GM23248 (cell line): ENCODE data around the gene CD300A. TPM values are rescaled to one million over a fixed set of nuclear protein-coding genes. Genes with fewer than 3 reads are reported as not detected.
A peak's percentile ranks its signal among the peaks of the same experiment; 100 is the strongest.

Experiments used
- DNase-seq: peaks from one replicate; pipeline ENCODE4 v3.0.0-alpha.2; 2015
- H2AFZ ChIP-seq: fragments of 200-600 bp; sonication (generic); 2 replicates; pipeline ENCODE4 v1.6.1; 2016; ENCODE audit warnings: antibody characterized with exemption
- H3F3A ChIP-seq: fragments of 200-600 bp; sonication (generic); 2 replicates; pipeline ENCODE4 v1.6.1; 2016; ENCODE audit warnings: mild to moderate bottlenecking, antibody characterized with exemption, mixed run types; ENCODE audit not compliant: insufficient read depth
- H3K27ac ChIP-seq: fragments of 200-600 bp; sonication (generic); 2 replicates; pipeline ENCODE4 v1.5.1; 2016; ENCODE audit warnings: mild to moderate bottlenecking
- H3K27me3 ChIP-seq: fragments of 200-600 bp; sonication (generic); replicated peaks from 2 replicates; pipeline ENCODE4 v1.6.1; 2016; ENCODE audit warnings: mild to moderate bottlenecking; ENCODE audit not compliant: insufficient read depth
- H3K36me3 ChIP-seq: fragments of 200-600 bp; sonication (generic); 2 replicates; pipeline ENCODE4 v1.6.1; 2016; ENCODE audit warnings: low read depth, mild to moderate bottlenecking
- H3K4me1 ChIP-seq: fragments of 200-600 bp; sonication (generic); 2 replicates; pipeline ENCODE4 v1.6.1; 2016; ENCODE audit warnings: mild to moderate bottlenecking; ENCODE audit not compliant: insufficient read depth
- H3K4me2 ChIP-seq: fragments of 200-600 bp; sonication (generic); one replicate; pipeline ENCODE4 v1.6.1; 2016; ENCODE audit warnings: mild to moderate bottlenecking; ENCODE audit not compliant: unreplicated experiment
- H3K4me3 ChIP-seq: fragments of 200-600 bp; sonication (generic); 2 replicates; pipeline ENCODE4 v1.5.1; 2016; ENCODE audit warnings: mild to moderate bottlenecking
- H3K79me2 ChIP-seq: fragments of 200-600 bp; sonication (generic); 2 replicates; pipeline ENCODE4 v1.6.1; 2016; ENCODE audit warnings: mild to moderate bottlenecking; ENCODE audit not compliant: insufficient read depth
- H3K9ac ChIP-seq: fragments of 200-600 bp; sonication (generic); 2 replicates; pipeline ENCODE4 v1.6.1; 2016; ENCODE audit warnings: mild to moderate bottlenecking
- H3K9me2 ChIP-seq: fragments of 200-600 bp; sonication (generic); 2 replicates; pipeline ENCODE4 v1.6.1; 2016; ENCODE audit warnings: mixed run types, mild to moderate bottlenecking, moderate library complexity; ENCODE audit not compliant: insufficient read depth
- H3K9me3 ChIP-seq: fragments of 200-600 bp; sonication (generic); one replicate; pipeline ENCODE4 v1.6.1; 2017; ENCODE audit warnings: low read depth
- H4K20me1 ChIP-seq: fragments of 200-600 bp; sonication (generic); 2 replicates; pipeline ENCODE4 v1.6.0; 2016; ENCODE audit not compliant: insufficient read depth
- EZH2 ChIP-seq: fragments of 200-600 bp; sonication (generic); IDR thresholded peaks from 2 replicates; pipeline ENCODE4 v1.6.1; 2018; ENCODE audit warnings: antibody characterized with exemption, mild to moderate bottlenecking; ENCODE audit not compliant: insufficient read depth, poor library complexity, severe bottlenecking
- EZH2phosphoT487 ChIP-seq: fragments of 200-600 bp; sonication (generic); IDR thresholded peaks from 2 replicates; pipeline ENCODE4 v1.6.1; 2018; ENCODE audit warnings: antibody characterized with exemption, moderate library complexity, mild to moderate bottlenecking, low read depth; ENCODE audit not compliant: insufficient read depth
- WGBS, 2 experiments: methylation state at CpG; one replicate each; pipeline ENCODE4 v1.1.6; 2015 to 2017; ENCODE audit warnings: low lambda C conversion rate in 2 of 2, low coverage in 1 of 2; ENCODE audit errors: missing lambda C conversion rate in 2 of 2; 5-methylcytosine and 5-hydroxymethylcytosine counted together
- in situ Hi-C: fragments of 300-500 bp; cut with MboI; formaldehyde crosslinking; loops from 2 replicates; pipeline ENCODE4 v1.15.0; 2020
- polyA plus RNA-seq: library from polyadenylated mRNA; unstranded; fragments of >200 nt; fragmentation: Nextera tagmentation; extraction: Ambion mirVana; gene quantifications from 2 replicates; pipeline ENCODE4 v1.2.1, GENCODE V29; 2016
- total RNA-seq: library from RNA; depleted of rRNA; stranded (reverse); fragments of >200 nt; shearing (Covaris generic); gene quantifications from 2 replicates; pipeline ENCODE4 v1.2.3, GENCODE V29; 2014

The CD300A gene
- total and polyA plus RNA-seq, 2 experiments from 2014 or later = not detected

DNA sequence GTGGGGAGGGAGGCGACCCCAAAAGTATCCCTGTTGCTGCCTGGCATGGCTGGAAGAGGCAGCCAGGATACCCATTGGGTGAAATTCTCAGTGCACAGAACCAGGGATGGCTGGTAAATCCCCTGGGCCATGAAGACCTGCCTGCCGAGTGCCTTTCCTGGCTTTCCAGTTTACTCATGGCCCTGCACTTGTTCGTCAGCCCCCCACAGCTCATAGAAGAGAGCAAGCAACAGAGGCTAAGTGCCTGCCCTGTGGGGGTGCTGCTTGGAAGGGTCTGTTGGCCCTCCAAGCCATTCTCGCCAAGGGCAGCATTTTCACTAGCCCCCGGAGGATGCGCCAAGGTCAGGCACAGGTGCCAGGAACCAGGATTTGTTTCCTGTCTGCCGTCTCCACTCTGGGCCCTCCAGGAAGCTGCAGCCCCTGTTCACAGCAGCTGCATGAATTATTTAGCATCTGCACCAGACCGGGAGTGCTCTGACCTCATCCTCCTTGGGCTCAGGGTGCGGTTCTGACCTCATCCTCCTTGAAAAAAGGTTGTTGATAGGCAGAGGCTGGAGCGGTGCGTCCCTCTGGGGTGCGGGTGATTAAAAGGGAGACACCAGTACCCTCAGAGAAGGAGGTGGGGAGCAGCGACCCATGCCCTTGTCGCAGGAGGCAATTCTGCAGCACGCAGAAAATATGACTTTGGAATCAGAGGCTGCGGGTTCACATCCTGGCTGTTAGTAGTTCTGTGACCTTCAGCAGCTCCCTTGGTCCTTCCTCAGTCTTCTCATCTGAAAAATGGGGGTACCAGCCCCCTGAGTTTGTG lies 14.2 kb upstream of the CD300A start:
- no peak overlapping the region for H3K4me2 ChIP-seq
- no peak overlapping the region for H3K27ac ChIP-seq
- H3F3A ChIP-seq = no peaks in the 10 kb centered on the region
- H3K9ac ChIP-seq = no peak overlapping the region
- H3K4me1 ChIP-seq = peaks cover 4% of the 10 kb centered on the region; the same call in 1 of the 2 replicates
- WGBS, 2 experiments = 55 to 62% methylated on average over 16 of the region's 16 CpGs
- no peaks in the 10 kb centered on the region for H4K20me1 ChIP-seq
- no peaks in the 10 kb centered on the region for H3K27me3 ChIP-seq
- no peak overlapping the region for H2AFZ ChIP-seq
- no peaks in the 10 kb centered on the region for H3K9me3 ChIP-seq
- no peaks in the 10 kb centered on the region for H3K9me2 ChIP-seq
- H3K79me2 ChIP-seq = no peaks in the 10 kb centered on the region
- in situ Hi-C loops = no loop called here
- DNase-seq = peak; percentile 30
- H3K36me3 ChIP-seq = no peaks in the 10 kb centered on the region
- TF ChIP-seq EZH2 (no peak), EZH2phosphoT487 (no peak)
- H3K4me3 ChIP-seq = no peak overlapping the region

DNA sequence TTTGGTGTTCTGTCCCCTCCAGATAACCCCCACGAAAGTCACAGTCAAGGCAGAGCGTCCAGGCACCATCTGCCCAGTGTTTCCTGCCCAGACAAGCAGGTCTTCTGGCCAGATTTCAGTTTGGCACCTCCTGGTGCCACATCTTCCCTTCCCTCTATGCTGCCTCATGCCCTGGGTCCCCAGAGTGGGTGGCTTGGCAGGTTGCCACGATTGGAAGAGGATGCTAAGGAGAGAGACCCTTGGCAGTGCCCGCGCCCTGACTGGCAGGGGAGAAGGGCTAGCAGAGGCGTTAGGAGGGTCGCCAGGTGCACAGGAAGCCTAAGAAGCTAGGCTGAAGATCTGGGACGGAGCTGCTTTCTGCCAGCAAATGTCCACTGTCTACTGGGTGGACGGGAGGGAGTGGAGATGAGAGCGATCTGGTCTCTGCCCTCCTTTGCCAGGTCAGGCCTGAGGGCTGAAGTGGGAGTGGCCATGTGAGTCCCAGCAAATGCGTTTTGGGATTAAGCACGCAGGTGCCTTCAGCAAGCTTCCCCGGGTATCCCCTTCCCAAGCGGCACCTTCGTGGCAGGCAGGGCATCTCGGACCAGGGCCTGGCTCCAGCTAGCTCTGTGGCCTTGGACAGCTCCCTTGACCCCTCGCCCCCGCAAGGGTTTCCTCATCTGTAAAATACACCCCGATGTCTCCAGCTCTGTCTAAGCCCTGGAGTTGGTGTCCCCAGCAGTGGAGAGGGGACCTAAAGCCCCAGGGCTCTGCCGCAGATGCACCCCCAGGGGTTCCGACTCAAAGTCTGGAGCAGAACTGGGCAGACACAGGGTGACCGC lies 13.4 kb upstream of the CD300A start:
- Histone ChIP-seq H3K79me2 (no peaks in the 10 kb centered on the region), H3K9ac (no peak overlapping the region), H3K4me1 (peaks cover 4% of the 10 kb centered on the region; the same call in 1 of the 2 replicates), H3K4me3 (peak overlapping the region; percentile 54; the same call in 1 of the 2 replicates), H3F3A (no peaks in the 10 kb centered on the region), H3K4me2 (peak overlapping the region; percentile 64), H3K9me3 (no peaks in the 10 kb centered on the region), H4K20me1 (no peaks in the 10 kb centered on the region), H3K27me3 (no peaks in the 10 kb centered on the region), H3K9me2 (no peaks in the 10 kb centered on the region), H2AFZ (peak overlapping the region; percentile 67; the same call in 1 of the 2 replicates), H3K27ac (no peak overlapping the region), H3K36me3 (no peaks in the 10 kb centered on the region)
- in situ Hi-C loops = no loop called here
- 68 to 72% methylated on average over 22 of the region's 22 CpGs for WGBS, 2 experiments
- TF ChIP-seq EZH2 (no peak), EZH2phosphoT487 (no peak)
- no peak for DNase-seq

DNA sequence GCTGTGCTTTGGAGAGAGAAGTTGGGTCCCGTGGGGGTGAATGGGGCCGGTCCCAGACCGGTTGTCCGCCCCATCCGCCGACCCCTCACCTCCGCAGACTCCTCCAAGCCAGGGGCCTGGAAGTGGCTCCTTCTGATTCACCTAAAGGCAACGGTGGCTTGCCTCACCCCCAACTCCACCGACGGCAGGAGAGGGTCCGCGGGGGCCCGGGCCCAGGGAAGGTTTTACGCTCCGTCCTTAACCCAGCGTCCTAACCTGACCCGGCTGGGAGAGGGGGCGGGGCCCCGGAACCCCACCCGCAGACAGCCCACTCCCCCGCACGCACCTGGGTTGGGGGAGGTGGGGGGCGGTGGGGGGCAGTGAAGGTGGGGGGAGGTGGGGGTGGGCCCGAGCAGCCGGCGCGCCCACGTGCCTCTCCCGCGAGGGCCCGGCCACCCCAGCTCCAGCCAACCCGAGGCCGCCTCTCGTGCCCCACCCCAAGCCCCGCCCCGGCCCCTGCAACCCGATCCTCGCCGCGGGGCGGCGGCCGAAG lies 12.7 kb upstream of the CD300A start:
- WGBS, 2 experiments = 1 to 6% methylated on average over 22 to 41 of the region's 43 CpGs
- no peak overlapping the region for H3K27ac ChIP-seq
- H3F3A ChIP-seq = no peaks in the 10 kb centered on the region
- H3K4me3 ChIP-seq = peak overlapping the region; percentile 70
- no peak for DNase-seq
- H3K36me3 ChIP-seq = no peaks in the 10 kb centered on the region
- H2AFZ ChIP-seq = peak overlapping the region; percentile 67; the same call in 1 of the 2 replicates
- no peaks in the 10 kb centered on the region for H3K79me2 ChIP-seq
- peaks cover 4% of the 10 kb centered on the region; the same call in 1 of the 2 replicates for H3K4me1 ChIP-seq
- H4K20me1 ChIP-seq = no peaks in the 10 kb centered on the region
- TF ChIP-seq EZH2 (no peak), EZH2phosphoT487 (no peak)
- H3K27me3 ChIP-seq = no peaks in the 10 kb centered on the region
- H3K9ac ChIP-seq = no peak overlapping the region
- H3K9me2 ChIP-seq = no peaks in the 10 kb centered on the region
- H3K4me2 ChIP-seq = peak overlapping the region; percentile 82
- no peaks in the 10 kb centered on the region for H3K9me3 ChIP-seq
- in situ Hi-C loops = no loop called here
